NCI-H187 treated with DMSO at 0.1 percent for 48 hours (cell line): ENCODE results near the gene SHISA2.
"Not testable (repeated sequence)": the region's sequence is repeated elsewhere in the genome, so short reads cannot be mapped to it uniquely, and the experiment has no call there.

Source experiments
- DNase-seq: peaks from one replicate; lab custom pipeline; 2025; lab: John Stamatoyannopoulos, UW

Gene SHISA2

DNA sequence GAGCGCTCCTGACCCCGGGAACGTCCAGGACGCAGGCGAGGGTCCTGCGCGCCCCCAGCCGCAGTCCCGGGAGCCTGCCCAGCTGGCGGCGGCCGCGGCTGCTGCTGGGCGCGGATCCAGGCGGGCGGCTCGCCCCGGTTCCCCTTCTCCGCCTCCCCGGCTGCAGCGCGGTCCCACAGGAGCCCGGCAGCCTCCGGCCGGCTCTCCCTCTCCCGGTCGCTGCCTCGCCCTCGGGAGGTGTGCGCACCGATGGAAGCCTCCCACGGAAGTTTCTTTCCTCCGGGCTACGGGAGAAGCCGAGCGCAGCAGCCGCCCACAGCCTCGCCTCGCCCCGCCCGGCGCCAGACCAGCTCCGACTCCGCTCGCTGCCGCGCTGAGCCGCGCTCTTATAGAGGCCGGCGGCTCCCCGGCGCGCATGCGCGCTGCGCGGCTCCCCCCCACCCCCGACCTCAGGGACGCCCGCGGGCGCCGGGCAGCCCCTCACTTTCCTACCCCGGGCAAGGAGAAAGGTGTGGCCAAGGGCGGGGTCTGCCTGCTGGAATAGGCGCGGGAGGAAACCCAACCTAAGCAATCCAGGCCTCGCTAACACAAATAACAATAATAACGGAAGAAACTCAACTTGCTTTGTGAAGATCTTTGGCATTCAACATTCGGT, at the start of gene SHISA2:
SHISA2 (minus strand) TSS at position 360 of the 655 bp plus-strand sequence. CDS start 1,041 bp downstream, outside the sequence.
- DNase-seq, result no peak

- no peak for DNase-seq
These were observed 44.2 kb upstream of the SHISA2 start for GRCh38 chr13:26095846-26096610.

- DNase-seq, result no peak
These were observed 43.5 kb upstream of the SHISA2 start for GRCh38 chr13:26095338-26095737.

- DNase-seq, result not testable (repeated sequence)
These were observed 25.0 kb upstream of the SHISA2 start for GRCh38 chr13:26076821-26077220.

DNA sequence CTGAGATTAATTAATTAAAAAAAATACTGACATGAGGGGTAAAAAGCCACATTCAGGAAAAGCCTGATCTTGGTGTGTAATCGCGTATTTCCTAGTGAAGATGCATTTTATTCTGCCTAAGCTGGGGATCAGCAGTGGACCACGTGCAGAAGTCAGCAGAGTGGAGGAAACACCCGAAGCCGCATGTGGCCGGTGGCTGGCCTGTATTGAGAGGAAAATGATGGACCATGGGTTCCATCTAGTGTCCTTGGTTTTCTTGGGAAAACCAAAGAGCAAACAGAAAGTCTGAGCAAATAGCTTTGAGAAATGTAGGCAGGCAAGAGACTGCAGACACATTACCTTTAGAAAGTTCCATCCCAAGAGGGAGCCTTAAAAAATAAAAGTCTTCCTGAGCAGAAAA, 23.7 kb upstream of the SHISA2 start:
- DNase-seq, result no peak

DNA sequence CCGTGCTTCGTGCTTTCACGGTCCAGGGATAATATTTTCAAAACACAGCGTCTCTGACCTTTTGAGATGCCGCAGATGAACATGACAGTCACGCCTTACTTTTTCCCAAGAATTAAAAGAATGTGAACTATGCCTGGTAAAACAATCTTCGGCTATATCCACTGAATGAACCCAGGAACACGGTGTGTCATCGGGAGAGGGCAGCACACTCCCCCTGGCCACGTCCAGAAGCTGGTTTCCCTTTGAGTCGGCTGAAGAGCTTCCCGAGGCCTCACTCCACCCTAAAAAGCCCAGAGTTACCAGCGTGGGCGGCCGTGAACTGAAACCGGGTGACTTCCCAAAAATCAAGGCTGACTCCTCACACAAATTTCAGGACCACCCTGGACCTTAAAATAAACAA, 22.9 kb upstream of the SHISA2 start:
- no peak for DNase-seq

DNA sequence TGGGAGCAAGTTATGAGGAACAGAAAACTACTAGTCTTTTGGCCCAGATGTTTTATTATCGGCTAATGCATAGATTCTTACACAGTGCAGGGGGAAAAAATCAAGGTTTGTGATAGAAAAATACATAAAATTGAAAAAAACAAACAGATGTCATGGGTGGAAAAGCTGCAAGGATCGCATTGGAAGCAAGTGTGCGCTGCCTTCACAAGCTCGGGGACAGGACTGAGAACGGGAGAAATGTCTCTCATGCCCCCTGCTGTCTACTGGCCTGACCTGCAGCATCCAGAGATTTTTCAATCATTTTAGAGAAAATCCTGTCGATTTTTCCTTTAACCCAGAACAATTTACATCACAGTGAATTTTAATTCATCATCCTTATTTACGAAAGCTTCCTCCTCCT, 20.5 kb upstream of the SHISA2 start:
- DNase-seq, result not testable (repeated sequence)

GRCh38 chr13:26071691-26072090, 19.9 kb upstream of the SHISA2 start:
- DNase-seq, result no peak

GRCh38 chr13:26069642-26070041, 17.8 kb upstream of the SHISA2 start:
- DNase-seq, result not testable (repeated sequence)

DNA sequence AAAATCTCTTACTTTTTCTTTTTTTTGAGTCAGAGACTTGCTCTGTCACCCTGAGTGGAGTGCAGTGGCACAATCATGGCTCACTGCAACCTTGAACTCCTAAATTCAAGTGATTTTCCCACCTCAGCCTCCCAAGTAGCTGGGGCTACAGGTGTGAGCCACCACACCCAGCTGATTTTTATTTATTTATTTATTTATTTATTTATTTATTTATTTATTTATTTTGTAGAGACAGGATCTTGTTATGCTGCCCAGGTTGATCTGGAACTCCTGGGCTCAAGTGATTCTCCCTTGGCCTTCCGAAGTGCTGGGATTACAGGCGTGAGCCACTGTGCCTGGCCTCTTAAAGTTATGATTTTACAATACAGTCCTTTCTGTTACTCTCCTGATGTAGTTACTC, 16.6 kb upstream of the SHISA2 start:
- DNase-seq, result not testable (repeated sequence)

GRCh38 chr13:26067601-26068000, 15.8 kb upstream of the SHISA2 start:
- DNase-seq, result no peak

DNA sequence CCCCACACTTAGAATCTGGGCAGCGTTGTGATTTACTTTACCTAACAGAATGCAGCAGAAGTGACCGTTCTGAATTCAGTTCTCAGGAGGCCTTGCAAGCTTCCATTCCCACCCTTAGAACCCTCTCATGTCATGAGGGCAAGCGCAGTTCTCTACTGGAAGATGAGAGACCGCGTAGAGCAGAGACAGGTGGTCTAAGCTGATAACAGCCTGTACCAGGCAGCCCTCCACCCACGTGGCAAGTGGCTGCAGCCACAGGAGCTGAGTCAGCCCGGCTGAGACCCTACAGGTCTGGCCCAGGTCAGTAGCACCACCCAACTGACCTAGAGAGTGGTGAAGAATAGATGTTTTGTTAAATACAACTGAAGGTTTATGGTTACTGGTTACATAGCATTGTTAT, 14.7 kb upstream of the SHISA2 start:
- not testable (repeated sequence) for DNase-seq

- DNase-seq, result no peak
These were observed 11.1 kb upstream of the SHISA2 start for GRCh38 chr13:26062853-26063444.

DNA sequence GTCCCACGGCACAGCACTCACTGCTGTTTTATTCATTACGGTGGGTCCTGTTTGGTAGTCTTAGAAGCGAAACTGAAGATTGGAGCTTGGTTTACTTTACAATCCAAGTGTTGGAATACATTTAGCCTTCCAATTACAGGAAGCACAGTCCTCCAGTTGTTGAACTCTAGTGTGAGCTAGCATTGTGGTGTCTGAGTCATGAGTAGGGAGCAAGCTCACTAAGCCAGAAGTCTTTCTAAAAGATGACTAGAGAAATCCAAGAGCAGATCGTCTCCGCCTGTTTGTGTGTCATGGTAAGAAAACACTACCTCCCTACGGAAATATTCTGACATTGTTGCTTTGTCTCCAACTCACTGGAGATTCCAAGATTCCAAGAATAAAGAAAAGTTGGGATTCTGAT, 10.1 kb upstream of the SHISA2 start:
- no peak for DNase-seq

- no peak for DNase-seq
These were observed 9.4 kb upstream of the SHISA2 start for GRCh38 chr13:26061256-26061655.

DNA sequence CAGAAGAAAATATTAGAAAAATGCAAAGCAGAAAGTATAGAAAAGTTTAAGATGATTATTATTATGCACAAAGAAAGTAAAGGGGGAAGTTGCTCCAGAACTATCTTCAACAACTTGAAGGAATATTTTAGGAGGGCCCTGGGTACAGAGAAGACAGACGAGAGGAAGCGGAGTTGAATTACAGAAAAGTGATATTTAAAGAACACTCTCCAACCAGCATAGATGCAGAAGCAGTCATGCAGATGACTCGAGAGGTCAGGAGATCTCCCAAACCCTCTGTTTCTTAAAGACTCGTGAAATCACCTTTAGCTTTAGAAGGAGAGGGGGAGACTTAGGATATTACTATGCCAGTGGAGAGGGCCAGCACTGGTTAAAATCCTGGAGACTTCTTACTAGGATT, 8.5 kb upstream of the SHISA2 start:
- DNase-seq, result no peak

- no peak for DNase-seq
These were observed 6.9 kb upstream of the SHISA2 start for GRCh38 chr13:26058704-26059103.

DNA sequence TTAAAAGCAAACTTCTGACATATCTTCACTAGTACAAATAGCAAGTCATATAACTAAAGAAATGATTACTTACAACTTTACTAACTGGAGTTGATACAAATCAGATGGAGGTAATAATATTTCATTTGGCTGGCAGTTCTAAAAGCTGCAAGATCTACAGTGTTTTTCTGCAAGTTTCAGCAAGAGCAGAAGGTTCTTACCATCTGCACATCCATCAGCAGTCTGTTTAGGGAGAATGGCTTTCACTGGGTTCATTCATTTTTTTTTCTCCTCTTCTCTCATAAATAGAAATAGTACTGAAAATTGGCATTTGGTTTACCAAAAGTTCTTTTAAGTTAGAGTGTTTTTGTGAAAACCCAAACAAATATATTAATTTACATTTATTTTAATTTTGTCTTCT, 3.1 kb upstream of the SHISA2 start:
- DNase-seq, result no peak

GRCh38 chr13:26053418-26053980, 1.7 kb upstream of the SHISA2 start:
- DNase-seq, result no peak

DNA sequence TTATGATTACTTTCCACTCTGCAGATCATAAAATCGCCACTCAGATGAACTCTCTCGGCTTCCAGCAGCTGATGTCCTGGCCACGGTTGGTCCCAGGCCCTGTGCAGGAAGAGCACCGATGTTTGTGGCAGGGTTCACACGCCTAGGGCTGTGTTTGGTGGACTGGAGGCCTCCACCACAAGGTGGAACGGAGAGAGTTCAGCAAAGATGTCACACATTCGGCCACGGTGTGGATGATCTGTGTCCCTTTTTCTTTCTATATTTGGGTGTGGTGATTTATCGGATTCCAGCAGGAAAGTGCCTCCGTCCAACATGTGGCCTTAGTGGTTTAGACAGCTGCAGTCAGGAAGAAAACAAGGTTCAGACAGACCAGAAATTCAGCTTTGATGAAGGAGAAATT, 521 bp upstream of the SHISA2 start:
- no peak for DNase-seq

- DNase-seq, result no peak
These were observed 572 bp downstream of the SHISA2 start for GRCh38 chr13:26051231-26051656.

- DNase-seq, result no peak
These were observed 1.1 kb downstream of the SHISA2 start for GRCh38 chr13:26050568-26051230.
